GM18873 (cell line): ENCODE data around the gene FNDC3A.
"Not testable (repeated sequence)": the region's sequence is repeated elsewhere in the genome, so short reads cannot be mapped to it uniquely, and the experiment has no call there.

Experiments used
- ATAC-seq: cut with Tn5 transposase; IDR thresholded peaks from one replicate; pipeline ENCODE4 v1.9.1; 2021; ENCODE audit warnings: mild to moderate bottlenecking, moderate library complexity, moderate number of reproducible peaks; ENCODE audit not compliant: unreplicated experiment, low FRiP score

FNDC3A gene

GRCh38 chr13:49029570-49029969 lies 53.9 kb downstream of the FNDC3A start:
- no peak for ATAC-seq

GRCh38 chr13:49030213-49030612 lies 54.5 kb downstream of the FNDC3A start:
- no peak for ATAC-seq

DNA sequence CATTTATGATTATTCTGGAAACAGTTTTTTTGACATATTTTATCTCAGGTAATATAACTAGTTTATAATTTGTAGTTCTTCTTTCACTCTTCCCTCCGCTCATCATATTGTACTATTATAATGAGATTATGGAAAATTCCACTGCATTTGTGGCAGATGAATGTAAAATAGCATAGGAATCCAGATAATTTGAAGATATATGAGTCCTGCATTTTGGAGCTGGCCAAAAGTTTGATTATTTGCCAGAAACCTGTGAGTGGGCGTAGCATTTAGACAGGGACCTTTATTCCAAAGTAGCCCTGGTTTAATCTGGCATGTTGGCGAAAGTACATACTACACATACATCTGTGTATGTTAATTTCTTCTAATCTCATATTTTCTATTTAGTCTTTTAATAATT lies 65.2 kb downstream of the FNDC3A start:
- no peak for ATAC-seq

GRCh38 chr13:49042476-49042875 lies 66.8 kb downstream of the FNDC3A start:
- no peak for ATAC-seq

GRCh38 chr13:49044008-49044407 lies 68.3 kb downstream of the FNDC3A start:
- no peak for ATAC-seq

DNA sequence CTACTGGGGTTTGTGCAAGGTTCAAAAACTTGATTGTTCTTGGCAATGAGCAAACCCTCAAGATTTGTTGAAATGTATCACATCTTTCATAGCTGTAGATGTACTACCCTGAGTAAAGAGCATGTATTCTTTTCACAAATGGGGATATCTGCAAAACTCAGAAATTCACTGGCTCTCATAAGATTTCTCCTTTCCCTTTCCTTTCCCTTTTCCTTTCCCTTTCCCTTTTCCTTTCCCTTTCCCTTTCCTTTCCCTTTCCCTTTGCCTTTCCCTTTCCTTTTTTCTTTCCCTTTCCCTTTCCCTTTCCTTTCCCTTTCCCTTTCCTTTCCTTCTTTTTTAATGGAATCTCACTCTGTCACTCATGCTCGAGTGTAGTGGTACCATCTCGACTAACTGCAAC lies 69.1 kb downstream of the FNDC3A start:
- ATAC-seq: no peak

DNA sequence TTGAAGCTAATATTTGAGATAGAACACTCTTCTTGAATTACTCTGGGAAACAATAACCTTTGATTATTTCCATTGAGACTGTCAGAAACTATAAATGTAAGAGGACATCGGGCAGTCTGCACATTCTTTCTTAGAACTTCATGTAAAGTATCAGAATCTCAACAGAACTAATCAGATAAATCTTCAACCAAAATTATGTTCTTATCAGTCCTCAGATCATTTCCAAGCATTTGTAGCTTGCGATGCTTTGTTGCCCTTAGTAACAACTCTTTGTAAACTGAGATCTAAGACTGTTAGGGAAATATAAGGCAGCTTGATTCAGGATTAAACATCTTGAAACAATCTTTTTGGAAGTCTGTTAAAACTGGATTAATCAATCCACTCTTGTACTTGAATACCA lies 70.3 kb downstream of the FNDC3A start:
- no peak for ATAC-seq

- ATAC-seq: no peak
These were observed 70.8 kb downstream of the FNDC3A start for GRCh38 chr13:49046519-49046918.

- ATAC-seq: no peak
These were observed 77.1 kb downstream of the FNDC3A start for GRCh38 chr13:49052813-49053212.

GRCh38 chr13:49053215-49053614 lies 77.5 kb downstream of the FNDC3A start:
- ATAC-seq: no peak

GRCh38 chr13:49053906-49054305 lies 78.2 kb downstream of the FNDC3A start:
- no peak for ATAC-seq

DNA sequence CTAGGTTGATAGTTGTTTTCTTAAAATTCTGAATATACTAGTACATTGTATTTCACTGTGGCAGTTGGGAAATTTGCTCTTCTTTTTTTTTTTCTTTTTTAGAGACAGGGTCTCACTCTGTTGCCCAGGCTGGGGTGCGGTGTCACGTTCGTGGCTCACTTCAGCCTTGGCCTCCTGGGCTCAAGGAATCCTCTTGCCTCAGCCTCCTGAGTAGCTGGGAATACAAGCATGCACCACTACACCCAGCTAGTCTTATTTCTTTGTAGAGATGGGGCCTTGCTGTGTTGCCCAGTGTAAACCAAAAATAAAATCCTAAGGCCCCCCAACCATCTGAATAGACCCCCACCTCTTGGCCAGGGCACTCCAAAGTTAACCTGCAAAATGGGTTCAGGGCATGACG lies 79.3 kb downstream of the FNDC3A start:
- ATAC-seq: no peak

DNA sequence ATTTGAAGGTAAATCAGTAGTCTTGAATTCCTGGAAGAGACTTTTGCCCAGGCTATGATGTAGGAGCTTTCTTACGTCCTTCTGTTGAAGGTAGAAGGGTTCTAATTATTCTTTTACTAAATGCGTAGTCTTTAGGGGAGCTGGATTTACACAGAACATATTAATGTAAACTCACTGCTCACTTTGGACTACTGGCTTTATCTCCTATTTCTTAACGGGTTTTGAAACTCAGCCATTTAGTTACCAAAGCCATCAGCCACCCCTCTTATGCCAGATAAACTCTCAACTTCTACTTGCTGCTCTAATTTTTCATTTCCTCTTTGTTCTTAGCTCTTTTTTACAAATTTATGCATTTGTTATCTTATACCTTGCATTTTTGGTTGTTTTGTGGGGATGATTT lies 81.5 kb downstream of the FNDC3A start:
- no peak for ATAC-seq

GRCh38 chr13:49058761-49059160 lies 83.0 kb downstream of the FNDC3A start:
- ATAC-seq: no peak

DNA sequence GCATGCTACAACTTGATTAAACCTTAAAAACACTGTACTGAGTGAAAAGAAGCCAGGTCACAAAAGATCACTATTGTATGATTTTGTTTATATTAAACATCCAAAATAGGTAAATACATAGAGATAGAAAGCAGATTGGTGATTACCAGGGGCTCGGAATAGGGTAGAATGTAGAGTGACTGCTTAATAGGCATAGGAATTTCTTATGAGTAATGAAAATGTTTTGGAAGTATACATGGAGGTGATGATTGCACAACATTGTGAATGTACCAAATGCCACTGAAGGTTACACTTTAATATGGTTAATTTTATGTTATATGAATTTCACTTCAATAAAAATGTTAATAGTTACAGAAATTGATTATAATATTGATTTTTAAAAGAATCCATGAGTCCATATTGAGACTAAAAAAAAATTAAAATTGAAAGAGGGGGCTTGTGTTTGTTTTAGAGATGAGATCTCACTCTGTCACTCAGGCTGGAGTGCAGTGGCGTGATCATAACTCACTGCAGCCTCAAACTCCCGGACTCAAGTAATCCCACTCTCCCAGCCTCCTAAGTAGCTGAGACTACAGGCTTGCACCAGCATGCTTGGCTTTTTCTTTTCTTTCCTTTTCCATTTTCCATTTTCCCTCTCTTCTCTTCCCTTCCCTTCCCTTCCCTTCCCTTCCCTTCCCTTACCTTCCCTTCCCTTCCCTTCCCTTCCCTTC lies 85.1 kb downstream of the FNDC3A start:
- ATAC-seq: no peak

GRCh38 chr13:49061388-49061752 lies 85.7 kb downstream of the FNDC3A start:
- not testable (repeated sequence) for ATAC-seq

DNA sequence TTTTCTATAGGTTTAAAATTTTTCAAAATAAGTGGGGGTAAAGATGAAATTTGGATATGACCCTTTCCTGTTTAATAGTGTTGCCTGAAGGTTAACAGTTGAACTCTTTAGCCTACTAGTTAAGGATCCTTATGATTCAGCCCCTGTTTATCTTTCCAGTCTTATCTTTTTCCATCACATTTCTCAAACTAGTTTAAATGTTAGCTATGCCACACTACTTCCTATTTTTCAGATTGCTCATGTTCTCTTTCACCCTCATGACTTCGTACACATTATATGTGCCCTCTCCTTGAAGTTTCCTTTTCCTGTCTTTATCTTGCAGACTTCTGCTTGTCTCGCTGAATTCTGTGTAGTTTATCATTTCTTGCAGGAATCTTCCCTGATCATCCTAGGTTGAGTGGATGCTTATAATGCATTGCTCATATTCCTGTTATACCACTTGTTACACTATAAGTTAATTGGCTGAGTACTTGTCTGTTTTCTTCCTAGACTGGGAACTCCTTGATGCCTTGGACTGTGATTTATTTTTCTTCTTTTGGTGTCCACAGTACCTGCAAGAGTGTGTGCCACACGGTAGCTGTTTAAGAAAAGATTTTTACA lies 86.7 kb downstream of the FNDC3A start:
- ATAC-seq: no peak

DNA sequence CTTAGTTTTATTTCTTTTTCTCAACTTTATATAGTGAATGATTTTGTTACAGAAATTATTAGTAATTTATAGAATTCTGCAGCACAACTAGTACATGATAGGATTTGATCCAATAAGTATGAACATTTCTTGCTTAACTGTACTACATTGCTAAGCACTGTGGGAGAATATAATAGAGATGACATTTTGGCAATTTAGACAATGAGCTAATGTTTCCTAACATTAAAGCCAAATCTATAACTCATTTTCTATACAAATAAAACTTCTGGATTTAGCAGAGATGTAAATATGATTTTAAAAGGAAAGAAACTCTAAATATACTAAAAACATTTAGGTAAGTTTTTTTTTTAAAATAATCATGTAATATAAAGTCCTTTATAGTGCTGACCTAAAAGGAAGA lies 87.3 kb downstream of the FNDC3A start:
- ATAC-seq: no peak

- ATAC-seq: no peak
These were observed 87.8 kb downstream of the FNDC3A start for GRCh38 chr13:49063497-49063896.

GRCh38 chr13:49064476-49064875 lies 88.8 kb downstream of the FNDC3A start:
- ATAC-seq: no peak

GRCh38 chr13:49066856-49067255 lies 91.1 kb downstream of the FNDC3A start:
- ATAC-seq: no peak

DNA sequence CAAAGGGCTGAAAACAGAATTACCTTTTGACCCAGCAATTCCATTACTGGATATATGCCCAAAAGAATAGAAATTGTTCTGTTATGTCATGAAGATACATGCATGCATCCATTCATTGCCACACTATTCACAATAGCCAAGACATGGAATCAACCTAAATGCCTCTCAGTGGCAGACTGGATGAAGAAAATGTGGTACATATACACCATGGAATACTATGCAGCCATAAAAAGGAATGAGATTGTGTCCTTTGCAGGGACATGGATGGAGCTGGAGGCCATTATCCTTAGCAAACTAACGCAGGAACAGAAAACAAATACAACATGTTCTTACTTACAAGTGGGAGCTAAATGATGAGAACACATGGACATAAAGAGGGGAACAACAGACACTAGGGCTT lies 92.8 kb downstream of the FNDC3A start:
- ATAC-seq: not testable (repeated sequence)
